Measurements from ENCODE around the gene PEX6. TPM values are rescaled to one million over a fixed set of nuclear protein-coding genes. Genes with fewer than 3 reads are reported as not detected.

PEX6 gene
- total and polyA plus RNA-seq, 2 of the 13 experiments (the other 11 are each of a cell fraction or from before 2014, with no cell fraction given): 5.1 to 6.7 TPM

DNA sequence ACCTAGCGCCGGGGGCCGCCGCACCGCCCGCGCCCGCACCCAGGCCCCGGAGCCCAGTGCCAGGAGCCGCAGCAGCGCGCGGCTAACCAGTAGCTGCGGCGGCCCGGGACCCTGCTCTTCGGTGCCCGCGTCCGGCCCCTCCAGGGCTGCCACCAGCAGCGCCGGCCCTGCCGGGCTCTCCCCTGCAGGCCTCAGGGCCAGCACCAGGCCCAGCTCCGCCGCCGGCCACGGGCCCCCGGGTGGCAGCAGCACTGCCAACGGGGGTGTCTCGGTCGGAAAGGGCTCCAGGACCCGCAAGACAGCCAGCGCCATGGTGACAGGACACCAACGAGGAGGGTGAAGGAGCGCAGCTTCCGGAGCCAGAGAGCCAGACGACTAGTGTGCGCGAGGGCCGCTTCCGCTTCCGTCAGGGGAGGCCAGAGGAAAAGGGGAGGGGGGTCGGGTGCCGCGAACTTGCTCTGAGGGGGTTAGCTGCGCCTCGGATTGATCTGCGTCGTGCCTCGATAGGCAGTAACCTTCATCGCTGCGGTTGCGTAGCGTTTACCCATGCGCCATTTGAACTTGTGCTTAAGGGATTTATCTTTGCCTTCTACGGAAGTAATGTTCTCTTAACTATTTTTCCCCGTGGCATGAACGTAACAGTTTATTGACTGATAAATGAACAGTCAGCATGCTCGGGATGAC, at the start of gene PEX6 (continued):
- TF ChIP-seq, protein P1, sequence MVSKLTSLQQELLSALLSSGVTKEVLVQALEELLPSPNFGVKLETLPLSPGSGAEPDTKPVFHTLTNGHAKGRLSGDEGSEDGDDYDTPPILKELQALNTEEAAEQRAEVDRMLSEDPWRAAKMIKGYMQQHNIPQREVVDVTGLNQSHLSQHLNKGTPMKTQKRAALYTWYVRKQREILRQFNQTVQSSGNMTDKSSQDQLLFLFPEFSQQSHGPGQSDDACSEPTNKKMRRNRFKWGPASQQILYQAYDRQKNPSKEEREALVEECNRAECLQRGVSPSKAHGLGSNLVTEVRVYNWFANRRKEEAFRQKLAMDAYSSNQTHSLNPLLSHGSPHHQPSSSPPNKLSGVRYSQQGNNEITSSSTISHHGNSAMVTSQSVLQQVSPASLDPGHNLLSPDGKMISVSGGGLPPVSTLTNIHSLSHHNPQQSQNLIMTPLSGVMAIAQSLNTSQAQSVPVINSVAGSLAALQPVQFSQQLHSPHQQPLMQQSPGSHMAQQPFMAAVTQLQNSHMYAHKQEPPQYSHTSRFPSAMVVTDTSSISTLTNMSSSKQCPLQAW (CRISPR knock-in tag; IDR thresholded peaks at IDR 0.05): peak; percentile 91
- 0 out of 2 replicates have a peak, but pooled peaks have one; percentile 58 for TF ChIP-seq SP140L (CRISPR knock-in tag; IDR thresholded peaks at IDR 0.05; ENCODE audit: borderline replicate concordance)
- 0 out of 2 replicates have a peak, but pooled peaks have one; percentile 60 for TF ChIP-seq ZMYM3 (CRISPR knock-in tag; IDR thresholded peaks at IDR 0.05)
- TF ChIP-seq ZNF850 (CRISPR knock-in tag; conservative IDR thresholded peaks at IDR 0.05): 0 out of 2 replicates have a peak, but pooled peaks have one; percentile 60
- TF ChIP-seq ZNF605 (CRISPR knock-in tag; IDR thresholded peaks at IDR 0.05): peak; percentile 92
- peak; percentile 97 for TF ChIP-seq ZNF264 (CRISPR knock-in tag; IDR thresholded peaks at IDR 0.05)
- TF ChIP-seq, protein P2, sequence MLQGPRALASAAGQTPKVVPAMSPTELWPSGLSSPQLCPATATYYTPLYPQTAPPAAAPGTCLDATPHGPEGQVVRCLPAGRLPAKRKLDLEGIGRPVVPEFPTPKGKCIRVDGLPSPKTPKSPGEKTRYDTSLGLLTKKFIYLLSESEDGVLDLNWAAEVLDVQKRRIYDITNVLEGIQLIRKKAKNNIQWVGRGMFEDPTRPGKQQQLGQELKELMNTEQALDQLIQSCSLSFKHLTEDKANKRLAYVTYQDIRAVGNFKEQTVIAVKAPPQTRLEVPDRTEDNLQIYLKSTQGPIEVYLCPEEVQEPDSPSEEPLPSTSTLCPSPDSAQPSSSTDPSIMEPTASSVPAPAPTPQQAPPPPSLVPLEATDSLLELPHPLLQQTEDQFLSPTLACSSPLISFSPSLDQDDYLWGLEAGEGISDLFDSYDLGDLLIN (CRISPR knock-in tag; IDR thresholded peaks at IDR 0.05; ENCODE audit: borderline replicate concordance): peak; percentile 39; the same call in 1 of the 2 replicates
- peak; percentile 92; the same call in 1 of the 2 replicates for TF ChIP-seq RFXANK (CRISPR knock-in tag; IDR thresholded peaks at IDR 0.05)
- peak; percentile 97 for TF ChIP-seq ERF (CRISPR knock-in tag; IDR thresholded peaks at IDR 0.05)
- TF ChIP-seq, protein P3, sequence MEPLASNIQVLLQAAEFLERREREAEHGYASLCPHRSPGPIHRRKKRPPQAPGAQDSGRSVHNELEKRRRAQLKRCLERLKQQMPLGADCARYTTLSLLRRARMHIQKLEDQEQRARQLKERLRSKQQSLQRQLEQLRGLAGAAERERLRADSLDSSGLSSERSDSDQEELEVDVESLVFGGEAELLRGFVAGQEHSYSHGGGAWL (CRISPR knock-in tag; IDR thresholded peaks at IDR 0.05): 0 out of 2 replicates have a peak, but pooled peaks have one; percentile 33
- no peak for TF ChIP-seq FOXK2 (IDR thresholded peaks at IDR 0.05)
- no peak for TF ChIP-seq U2AF1 (optimal IDR thresholded peaks at IDR 0.05; ENCODE audit: low read depth, low read length)
- TF ChIP-seq RELA (CRISPR knock-in tag; IDR thresholded peaks at IDR 0.05): peak; percentile 66; the same call in 1 of the 2 replicates
- TF ChIP-seq ZFP36 (IDR thresholded peaks at IDR 0.05; ENCODE audit: borderline replicate concordance, low read depth, low read length, partially characterized antibody): no peak
- peak; percentile 90 for TF ChIP-seq ZNF792 (CRISPR knock-in tag; IDR thresholded peaks at IDR 0.05)
- peak; percentile 81; the same call in 1 of the 2 replicates for TF ChIP-seq CBFB (CRISPR knock-in tag; IDR thresholded peaks at IDR 0.05)
- TF ChIP-seq SRY (CRISPR knock-in tag; IDR thresholded peaks at IDR 0.05): peak; percentile 82
- TF ChIP-seq KDM2A (CRISPR knock-in tag; IDR thresholded peaks at IDR 0.05; ENCODE audit: borderline replicate concordance, low read depth): peak; percentile 88
- TF ChIP-seq, protein P4, sequence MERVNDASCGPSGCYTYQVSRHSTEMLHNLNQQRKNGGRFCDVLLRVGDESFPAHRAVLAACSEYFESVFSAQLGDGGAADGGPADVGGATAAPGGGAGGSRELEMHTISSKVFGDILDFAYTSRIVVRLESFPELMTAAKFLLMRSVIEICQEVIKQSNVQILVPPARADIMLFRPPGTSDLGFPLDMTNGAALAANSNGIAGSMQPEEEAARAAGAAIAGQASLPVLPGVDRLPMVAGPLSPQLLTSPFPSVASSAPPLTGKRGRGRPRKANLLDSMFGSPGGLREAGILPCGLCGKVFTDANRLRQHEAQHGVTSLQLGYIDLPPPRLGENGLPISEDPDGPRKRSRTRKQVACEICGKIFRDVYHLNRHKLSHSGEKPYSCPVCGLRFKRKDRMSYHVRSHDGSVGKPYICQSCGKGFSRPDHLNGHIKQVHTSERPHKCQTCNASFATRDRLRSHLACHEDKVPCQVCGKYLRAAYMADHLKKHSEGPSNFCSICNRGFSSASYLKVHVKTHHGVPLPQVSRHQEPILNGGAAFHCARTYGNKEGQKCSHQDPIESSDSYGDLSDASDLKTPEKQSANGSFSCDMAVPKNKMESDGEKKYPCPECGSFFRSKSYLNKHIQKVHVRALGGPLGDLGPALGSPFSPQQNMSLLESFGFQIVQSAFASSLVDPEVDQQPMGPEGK (CRISPR knock-in tag; IDR thresholded peaks at IDR 0.05): peak; percentile 92
- 0 out of 2 replicates have a peak, but pooled peaks have one; percentile 33 for TF ChIP-seq ZMYM2 (CRISPR knock-in tag; IDR thresholded peaks at IDR 0.05)
- TF ChIP-seq ZKSCAN5 (CRISPR knock-in tag; IDR thresholded peaks at IDR 0.05): no peak
- no peak for TF ChIP-seq TMF1 (CRISPR knock-in tag; IDR thresholded peaks at IDR 0.05; ENCODE audit: low read depth)
- no peak for TF ChIP-seq NR3C1 (CRISPR knock-in tag; IDR thresholded peaks at IDR 0.05)
- TF ChIP-seq, protein P5, sequence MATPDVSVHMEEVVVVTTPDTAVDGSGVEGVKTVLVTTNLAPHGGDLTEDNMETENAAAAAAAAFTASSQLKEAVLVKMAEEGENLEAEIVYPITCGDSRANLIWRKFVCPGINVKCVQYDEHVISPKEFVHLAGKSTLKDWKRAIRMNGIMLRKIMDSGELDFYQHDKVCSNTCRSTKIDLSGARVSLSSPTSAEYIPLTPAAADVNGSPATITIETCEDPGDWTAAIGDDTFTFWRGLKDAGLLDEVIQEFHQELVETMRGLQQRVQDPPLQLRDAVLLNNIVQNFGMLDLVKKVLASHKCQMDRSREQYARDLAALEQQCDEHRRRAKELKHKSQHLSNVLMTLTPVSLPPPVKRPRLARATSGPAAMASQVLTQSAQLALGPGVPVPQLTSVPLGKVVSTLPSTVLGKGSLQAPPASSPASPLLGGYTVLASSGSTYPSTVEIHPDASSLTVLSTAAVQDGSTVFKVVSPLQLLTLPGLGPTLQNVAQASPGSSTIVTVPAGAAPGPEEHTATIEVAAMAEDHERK (CRISPR knock-in tag; IDR thresholded peaks at IDR 0.05; ENCODE audit: low read depth): no peak

Measured in HepG2 (cell line).